Small intestine (tissue), 7 donors: Measurements from ENCODE around the gene HPF1. TPM values are rescaled to one million over a fixed set of nuclear protein-coding genes. Genes with fewer than 3 reads are reported as not detected.
A peak's percentile ranks its signal among the peaks of the same experiment; 100 is the strongest.

Experiments
- DNase-seq, 2 donors: peaks; one replicate each; pipeline versions ENCODE4 v3.0.0 to v3.0.0-alpha.2; 2013
- FAIRE-seq: peaks from 2 replicates; lab custom pipeline; 2012; peaks lifted over from hg19 to GRCh38; lab: Jason Lieb, UNC
- H3K27ac ChIP-seq, 3 donors: one replicate each; pipeline ENCODE4 v1.5.1; 2013; ENCODE audit warnings: low read length in 2 of 3, mild to moderate bottlenecking in 2 of 3, control low read depth in 1 of 3, inconsistent platforms in 1 of 3, low read depth in 1 of 3, moderate library complexity in 1 of 3
- H3K27me3 ChIP-seq, 3 donors: one replicate each; pipeline ENCODE4 v1.6.1; 2013; ENCODE audit warnings: low read length in 3 of 3, inconsistent platforms in 1 of 3; ENCODE audit not compliant: control insufficient read depth in 3 of 3, insufficient read depth in 3 of 3
- H3K36me3 ChIP-seq, 3 donors: one replicate each; pipeline ENCODE4 v1.6.1; 2013; ENCODE audit warnings: low read length in 3 of 3, inconsistent platforms in 1 of 3, low read depth in 1 of 3, mild to moderate bottlenecking in 1 of 3, moderate library complexity in 1 of 3; ENCODE audit not compliant: control insufficient read depth in 3 of 3, insufficient read depth in 2 of 3
- H3K4me1 ChIP-seq, 3 donors: one replicate each; pipeline ENCODE4 v1.6.1; 2013; ENCODE audit warnings: low read length in 2 of 3, inconsistent platforms in 1 of 3, low read depth in 1 of 3, mild to moderate bottlenecking in 1 of 3, moderate library complexity in 1 of 3; ENCODE audit not compliant: control insufficient read depth in 3 of 3, insufficient read depth in 2 of 3
- H3K4me3 ChIP-seq, 3 donors: one replicate each; pipeline ENCODE4 v1.5.1; 2013; ENCODE audit warnings: low read length in 3 of 3, control low read depth in 1 of 3, inconsistent platforms in 1 of 3, low read depth in 1 of 3, mild to moderate bottlenecking in 1 of 3, moderate library complexity in 1 of 3
- H3K9me3 ChIP-seq, 2 donors: one replicate each; pipeline ENCODE4 v1.6.1; 2013; ENCODE audit warnings: low read depth in 1 of 2, low read length in 1 of 2; ENCODE audit not compliant: control insufficient read depth in 2 of 2, insufficient read depth in 1 of 2
- WGBS, 3 donors: extraction: QIAGEN DNeasy Blood & Tissue Kit; methylation state at CpG; one replicate each; pipeline ENCODE4 v1.1.7; 2013; 5-methylcytosine and 5-hydroxymethylcytosine counted together
- polyA plus RNA-seq, 4 donors: library from polyadenylated mRNA; stranded (reverse) in 3 of 4; unstranded in 1 of 4; fragments of 200-250 nt in 3 of 4; fragments of 120-200 nt in 1 of 4; gene quantifications; one replicate each; pipeline versions ENCODE4 v1.2.1 to v1.2.3, GENCODE V29; 2013
- donor health status: healthy with polysubstance abuse.
- donor health status: control.
- donor health status: control.
- donor health status: Bipolar disorder and iron deficiency.
- donor health status: healthy.

The HPF1 gene
- polyA plus RNA-seq, 4 donors = 13.2 to 22.7 (median 18.3) TPM

DNA sequence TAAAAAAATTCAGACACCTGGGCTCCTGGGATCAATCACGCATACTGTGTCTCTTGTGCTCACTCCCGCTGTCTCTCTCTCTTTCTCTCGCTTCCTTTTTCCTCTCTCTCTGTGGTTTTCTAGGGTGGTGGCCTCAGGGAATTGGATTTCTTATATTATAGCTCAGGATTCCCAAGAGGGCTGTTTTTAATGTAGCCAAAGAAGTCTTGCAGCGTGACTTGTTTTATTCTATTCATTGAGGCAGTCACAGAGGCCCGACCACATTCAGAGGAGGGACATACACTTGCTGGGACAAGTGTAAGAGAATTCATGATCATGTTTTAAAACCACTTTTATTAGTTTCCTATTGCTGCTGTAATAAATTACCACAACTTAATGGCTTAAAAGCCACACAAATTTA lies 59.4 kb downstream of the HPF1 start:
- Histone ChIP-seq H3K27me3 (no peaks in the 10 kb centered on the region), H3K4me3 (no peak overlapping the region), H3K9me3 (peaks cover 0 to 7% of the 10 kb centered on the region in 2 donors), H3K4me1 (no peaks in the 10 kb centered on the region), H3K36me3 (peaks cover 2 to 25% (median 11%) of the 10 kb centered on the region in 3 donors), H3K27ac (no peak overlapping the region)
- FAIRE-seq (no peak), DNase-seq (no peak)
- WGBS, 3 donors = 91 to 99% (median 99%) methylated on average over 5 of the region's 5 CpGs

DNA sequence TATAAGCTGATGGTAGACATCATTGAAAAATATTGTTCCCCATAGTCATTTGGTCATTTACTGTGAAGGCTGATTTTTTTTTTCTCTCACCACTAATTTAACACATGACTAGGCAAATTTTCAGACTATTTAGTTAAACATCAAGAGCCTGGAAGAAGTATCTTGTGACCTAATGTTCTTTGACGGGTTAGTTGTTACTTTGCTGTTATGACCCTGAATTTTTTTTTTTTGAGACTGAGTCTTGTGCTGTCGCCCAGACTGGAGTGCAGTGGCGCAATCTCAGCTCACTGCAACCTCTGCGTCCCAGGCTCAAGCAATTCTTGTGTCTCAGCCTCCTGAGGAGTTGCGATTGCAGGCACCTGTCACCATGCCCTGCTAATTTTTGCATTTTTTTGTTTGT lies 67.0 kb downstream of the HPF1 start:
- Histone ChIP-seq H3K27ac (no peak overlapping the region), H3K36me3 (peaks cover 0 to 15% (median 0%) of the 10 kb centered on the region in 3 donors), H3K4me3 (no peak overlapping the region), H3K4me1 (no peaks in the 10 kb centered on the region), H3K27me3 (no peaks in the 10 kb centered on the region), H3K9me3 (no peaks in the 10 kb centered on the region)
- DNase-seq = peak in 1 of 2 donors; percentile 32
- no peak for FAIRE-seq
- 87 to 94% (median 88%) methylated on average over 5 of the region's 5 CpGs for WGBS, 3 donors

- DNase-seq (no peak), FAIRE-seq (no peak)
- Histone ChIP-seq H3K4me1 (no peaks in the 10 kb centered on the region), H3K9me3 (no peaks in the 10 kb centered on the region), H3K36me3 (peaks cover 0 to 18% (median 0%) of the 10 kb centered on the region in 3 donors), H3K4me3 (no peak overlapping the region), H3K27ac (no peak overlapping the region), H3K27me3 (no peaks in the 10 kb centered on the region)
- 96 to 100% (median 96%) methylated on average over 1 of the region's 1 CpG for WGBS, 3 donors
Observed at GRCh38 chr4:169689681-169690080, 68.1 kb downstream of the HPF1 start.

- DNase-seq = no peak
- H3K9me3 ChIP-seq = peaks cover 0 to 5% of the 10 kb centered on the region in 2 donors
- WGBS, 3 donors = 95 to 97% (median 97%) methylated on average over 4 of the region's 4 CpGs
- H3K27ac ChIP-seq = no peak overlapping the region
- H3K36me3 ChIP-seq = peaks cover 0 to 25% (median 0%) of the 10 kb centered on the region in 3 donors
- no peak for FAIRE-seq
- no peaks in the 10 kb centered on the region for H3K27me3 ChIP-seq
- H3K4me3 ChIP-seq = no peak overlapping the region
- no peaks in the 10 kb centered on the region for H3K4me1 ChIP-seq
Observed at GRCh38 chr4:169682372-169683047, 75.2 kb downstream of the HPF1 start.

Other genes starting within 250 kb of the HPF1 start
- gene NEK1, start 145.4 kb downstream of the HPF1 start, polyA plus RNA-seq = 1 to 10 TPM; 2.7 to 8.1 (median 3.6) TPM
- 10 to 100 TPM in 2 of 4 donors, 1 to 10 TPM in 2; 8.6 to 48.3 (median 19.4) TPM for gene CLCN3, start 137.4 kb downstream of the HPF1 start, polyA plus RNA-seq